Liver (tissue), 9 donors: Measurements from ENCODE around the gene TMEM131. TPM values are rescaled to one million over a fixed set of nuclear protein-coding genes. Genes with fewer than 3 reads are reported as not detected.

Experiments used
- DNase-seq: peaks from one replicate; pipeline ENCODE4 v3.0.0-alpha.2; 2017; ENCODE audit warnings: low spot score
- H3K27ac ChIP-seq, 2 donors: one replicate each; pipeline ENCODE4 v1.7.0; 2013; ENCODE audit warnings: inconsistent platforms in 2 of 2, low read length in 2 of 2, control low read depth in 1 of 2, low read depth in 1 of 2, mild to moderate bottlenecking in 1 of 2
- H3K27me3 ChIP-seq, 4 donors: one replicate each; pipeline versions ENCODE4 v1.6.1 to v1.7.0; 2013; ENCODE audit warnings: low read length in 3 of 4, inconsistent platforms in 1 of 4, mild to moderate bottlenecking in 1 of 4, moderate library complexity in 1 of 4; ENCODE audit not compliant: control insufficient read depth in 4 of 4, insufficient read depth in 4 of 4
- H3K36me3 ChIP-seq, 4 donors: one replicate each; pipeline versions ENCODE4 v1.6.1 to v1.7.0; 2013; ENCODE audit warnings: low read length in 3 of 4, mild to moderate bottlenecking in 3 of 4, low read depth in 1 of 4, moderate library complexity in 1 of 4; ENCODE audit not compliant: control insufficient read depth in 4 of 4, insufficient read depth in 3 of 4
- H3K4me1 ChIP-seq, 4 donors: one replicate each; pipeline versions ENCODE4 v1.6.1 to v1.7.0; 2013; ENCODE audit warnings: low read length in 3 of 4, mild to moderate bottlenecking in 3 of 4, moderate library complexity in 1 of 4; ENCODE audit not compliant: control insufficient read depth in 4 of 4, insufficient read depth in 4 of 4
- H3K4me3 ChIP-seq, 3 donors: one replicate each; pipeline versions ENCODE4 v1.6.1 to v1.7.0; 2013; ENCODE audit warnings: low read length in 3 of 3, control low read depth in 1 of 3, low read depth in 1 of 3, mild to moderate bottlenecking in 1 of 3
- H3K9ac ChIP-seq, 2 donors: one replicate each; pipeline ENCODE4 v1.7.0; 2013; ENCODE audit warnings: low read length in 2 of 2, mild to moderate bottlenecking in 2 of 2, moderate library complexity in 2 of 2, control low read depth in 1 of 2, low read depth in 1 of 2
- H3K9me3 ChIP-seq, 4 donors: one replicate each; pipeline versions ENCODE4 v1.6.1 to v1.7.0; 2013; ENCODE audit warnings: low read length in 3 of 4; ENCODE audit not compliant: control insufficient read depth in 4 of 4
- FOXA1 ChIP-seq: IDR thresholded peaks from 2 replicates; pipeline ENCODE4 v1.6.1; 2016; ENCODE audit warnings: antibody characterized with exemption
- FOXA2 ChIP-seq: IDR thresholded peaks from 2 replicates; pipeline ENCODE4 v1.6.1; 2016; ENCODE audit warnings: antibody characterized with exemption
- GABPA ChIP-seq, 2 donors: IDR thresholded peaks in 1 of 2; conservative IDR thresholded peaks in 1 of 2; 2 replicates each; pipeline ENCODE4 v1.6.1; 2016; ENCODE audit warnings: antibody characterized with exemption in 2 of 2, mild to moderate bottlenecking in 1 of 2, moderate library complexity in 1 of 2
- HNF4A ChIP-seq, 2 donors: conservative IDR thresholded peaks; 2 replicates each; pipeline ENCODE4 v1.6.1; 2016; ENCODE audit warnings: antibody characterized with exemption in 2 of 2, mild to moderate bottlenecking in 2 of 2
- HNF4G ChIP-seq: IDR thresholded peaks from 2 replicates; pipeline ENCODE4 v1.6.1; 2016; ENCODE audit warnings: antibody characterized with exemption
- JUND ChIP-seq, 2 donors: IDR thresholded peaks; 2 replicates each; pipeline ENCODE4 v1.6.1; 2016; ENCODE audit warnings: antibody characterized with exemption in 2 of 2
- NR2F2 ChIP-seq: IDR thresholded peaks from 2 replicates; pipeline ENCODE4 v1.6.1; 2016; ENCODE audit warnings: antibody characterized with exemption
- RAD21 ChIP-seq, 2 donors: IDR thresholded peaks; 2 replicates each; pipeline ENCODE4 v1.6.1; 2016; ENCODE audit warnings: antibody characterized with exemption in 2 of 2, mild to moderate bottlenecking in 2 of 2
- RXRA ChIP-seq, 2 donors: IDR thresholded peaks; 2 replicates each; pipeline ENCODE4 v1.6.1; 2017 to 2018; ENCODE audit warnings: antibody characterized with exemption in 2 of 2, mild to moderate bottlenecking in 1 of 2
- SP1 ChIP-seq: IDR thresholded peaks from 2 replicates; pipeline ENCODE4 v1.6.1; 2018; ENCODE audit warnings: antibody characterized with exemption, mild to moderate bottlenecking
- TAF1 ChIP-seq: conservative IDR thresholded peaks from 2 replicates; pipeline ENCODE4 v1.6.1; 2016; ENCODE audit warnings: antibody characterized with exemption, mild to moderate bottlenecking
- YY1 ChIP-seq: IDR thresholded peaks from 2 replicates; pipeline ENCODE4 v1.6.1; 2016; ENCODE audit warnings: antibody characterized with exemption, mild to moderate bottlenecking
- WGBS: extraction: QIAGEN DNeasy Blood & Tissue Kit; methylation state at CpG from one replicate; pipeline ENCODE4 v1.1.7; 2013; 5-methylcytosine and 5-hydroxymethylcytosine counted together
- polyA plus RNA-seq, 2 donors: library from polyadenylated mRNA; stranded (reverse) in 1 of 2; unstranded in 1 of 2; fragments of 200-250 nt in 1 of 2; fragments of >200 nt in 1 of 2; fragmentation: Nextera tagmentation in 1 of 2; extraction: Ambion mirVana in 1 of 2; gene quantifications; one replicate each; pipeline versions ENCODE4 v1.2.1 to v1.2.3, GENCODE V29; 2013 to 2015
- total RNA-seq, 2 donors: library from RNA; depleted of rRNA; stranded (reverse); fragments of >200 nt; gene quantifications; one replicate each; pipeline ENCODE4 v1.2.3, GENCODE V29; 2014
- TF ChIP-seq, protein P1 (sequence below): IDR thresholded peaks from 2 replicates; pipeline ENCODE4 v1.6.1; 2016; ENCODE audit warnings: antibody characterized with exemption
- TF ChIP-seq, protein P2 (sequence below): IDR thresholded peaks from 2 replicates; pipeline ENCODE4 v1.6.1; 2016; ENCODE audit warnings: antibody characterized with exemption
- TF ChIP-seq, protein P3 (sequence below): IDR thresholded peaks from 2 replicates; pipeline ENCODE4 v1.6.1; 2016; ENCODE audit warnings: antibody characterized with exemption
- donor health status: healthy.
- donor health status: healthy.
- donor health status: healthy.
- donor health status: healthy.
- donor health status: healthy.

The TMEM131 gene
- total and polyA plus RNA-seq, 4 donors: 6.1 to 22.8 (median 11.2) TPM

DNA sequence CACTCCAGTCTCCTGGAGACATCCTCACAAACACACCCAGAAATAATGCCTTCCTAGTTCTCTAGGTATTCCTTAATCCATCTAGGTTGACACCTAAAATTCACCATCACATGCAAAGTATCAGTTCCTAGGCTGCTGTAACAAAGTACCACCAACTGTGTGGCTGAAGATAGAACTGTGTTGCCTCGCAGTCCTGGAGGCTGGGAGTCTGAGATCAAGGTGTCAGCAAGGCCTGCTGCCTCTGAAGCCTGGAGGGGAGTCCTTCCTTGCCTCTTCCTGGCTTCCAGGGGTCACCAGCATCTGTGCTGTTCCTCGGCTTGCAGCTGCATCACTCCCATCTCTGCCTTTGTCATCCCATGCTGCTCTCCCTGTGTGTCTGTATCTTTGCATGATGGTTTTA lies 36.3 kb upstream of the TMEM131 start:
- Histone ChIP-seq H3K36me3 (no peaks in the 10 kb centered on the region), H3K9me3 (no peaks in the 10 kb centered on the region), H3K9ac (no peak overlapping the region), H3K4me3 (no peak overlapping the region), H3K27me3 (no peaks in the 10 kb centered on the region), H3K4me1 (no peaks in the 10 kb centered on the region), H3K27ac (no peak overlapping the region)
- DNase-seq: no peak
- WGBS: 86% methylated on average over 2 of the region's 2 CpGs
- TF ChIP-seq HNF4G (no peak), YY1 (no peak), GABPA (IDR thresholded peaks at IDR 0.05 in 1 of 2, conservative IDR thresholded peaks at IDR 0.05 in 1 of 2) (no peak)
- TF ChIP-seq, protein P1, sequence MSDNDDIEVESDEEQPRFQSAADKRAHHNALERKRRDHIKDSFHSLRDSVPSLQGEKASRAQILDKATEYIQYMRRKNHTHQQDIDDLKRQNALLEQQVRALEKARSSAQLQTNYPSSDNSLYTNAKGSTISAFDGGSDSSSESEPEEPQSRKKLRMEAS: no peak

DNA sequence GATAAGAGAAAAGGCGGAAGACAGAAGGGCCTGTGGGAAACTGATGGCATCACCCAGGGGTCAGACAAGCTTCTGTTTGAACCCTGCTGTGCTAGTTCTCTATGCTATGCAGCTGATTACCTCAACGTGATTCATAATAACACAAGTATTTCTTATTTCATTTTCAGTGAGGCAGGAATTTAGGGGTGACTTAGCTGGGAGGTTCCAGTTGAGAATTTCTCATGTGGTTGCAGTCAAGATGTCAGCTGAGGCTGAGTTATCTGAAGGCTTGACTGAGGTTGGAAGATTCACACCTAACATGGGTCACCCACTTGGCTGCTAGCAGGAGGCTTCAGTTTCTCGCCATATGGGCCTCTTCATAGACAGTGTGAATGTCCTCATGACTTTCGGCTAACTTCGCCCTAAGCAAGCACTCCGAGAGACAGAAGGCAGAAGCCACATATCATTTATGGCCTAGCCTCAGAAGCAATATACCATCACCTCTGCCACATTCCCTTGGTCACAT lies 34.0 kb upstream of the TMEM131 start:
- Histone ChIP-seq H3K9ac (no peak overlapping the region), H3K4me1 (no peaks in the 10 kb centered on the region), H3K36me3 (no peaks in the 10 kb centered on the region), H3K9me3 (no peaks in the 10 kb centered on the region), H3K4me3 (no peak overlapping the region), H3K27me3 (no peaks in the 10 kb centered on the region), H3K27ac (no peak overlapping the region)
- no peak for DNase-seq
- 94% methylated on average over 6 of the region's 6 CpGs for WGBS
- TF ChIP-seq SP1 (no peak), NR2F2 (no peak), TAF1 (no peak), JUND (IDR thresholded peaks at IDR 0.05) (no peak)
- TF ChIP-seq, protein P2, sequence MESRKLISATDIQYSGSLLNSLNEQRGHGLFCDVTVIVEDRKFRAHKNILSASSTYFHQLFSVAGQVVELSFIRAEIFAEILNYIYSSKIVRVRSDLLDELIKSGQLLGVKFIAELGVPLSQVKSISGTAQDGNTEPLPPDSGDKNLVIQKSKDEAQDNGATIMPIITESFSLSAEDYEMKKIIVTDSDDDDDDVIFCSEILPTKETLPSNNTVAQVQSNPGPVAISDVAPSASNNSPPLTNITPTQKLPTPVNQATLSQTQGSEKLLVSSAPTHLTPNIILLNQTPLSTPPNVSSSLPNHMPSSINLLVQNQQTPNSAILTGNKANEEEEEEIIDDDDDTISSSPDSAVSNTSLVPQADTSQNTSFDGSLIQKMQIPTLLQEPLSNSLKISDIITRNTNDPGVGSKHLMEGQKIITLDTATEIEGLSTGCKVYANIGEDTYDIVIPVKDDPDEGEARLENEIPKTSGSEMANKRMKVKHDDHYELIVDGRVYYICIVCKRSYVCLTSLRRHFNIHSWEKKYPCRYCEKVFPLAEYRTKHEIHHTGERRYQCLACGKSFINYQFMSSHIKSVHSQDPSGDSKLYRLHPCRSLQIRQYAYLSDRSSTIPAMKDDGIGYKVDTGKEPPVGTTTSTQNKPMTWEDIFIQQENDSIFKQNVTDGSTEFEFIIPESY: no peak

DNA sequence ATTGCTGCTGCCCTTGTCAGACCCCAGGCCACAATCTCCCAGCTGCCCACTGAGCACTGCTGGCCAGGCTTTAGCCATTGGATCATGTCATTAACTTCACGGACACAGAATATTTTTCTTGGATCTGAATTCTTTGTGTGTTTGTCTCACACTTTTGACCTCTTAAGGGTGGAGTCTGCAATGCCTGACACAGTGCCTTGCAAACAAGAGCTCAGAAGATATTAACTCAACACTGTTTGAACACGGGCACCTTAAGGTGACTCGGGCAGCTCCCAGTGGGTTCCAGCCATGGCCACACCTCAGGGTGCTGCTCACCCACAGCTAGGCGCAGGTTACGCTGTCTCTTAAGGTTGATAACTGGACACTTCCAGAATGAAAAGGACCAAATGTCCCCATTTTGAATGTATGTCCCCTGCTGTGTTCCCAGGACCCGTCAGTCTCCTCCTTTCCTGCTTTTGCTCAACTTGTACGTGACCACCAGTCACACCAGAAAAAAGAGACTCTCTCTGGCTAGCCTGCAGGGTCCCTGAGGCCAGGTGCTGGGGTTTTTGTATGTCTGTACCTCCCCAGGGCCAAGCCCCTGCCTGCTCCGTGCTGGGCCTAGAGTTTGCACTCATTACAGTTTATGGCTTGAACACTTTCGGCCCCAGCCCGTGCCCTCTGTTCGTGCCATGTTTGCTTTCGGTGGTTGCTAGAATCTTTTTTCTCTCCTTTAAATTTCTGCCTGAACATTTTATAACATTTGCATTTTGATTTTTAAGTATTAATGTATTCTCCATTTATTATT lies 33.4 kb upstream of the TMEM131 start:
- no peak overlapping the region for H3K9ac ChIP-seq
- no peaks in the 10 kb centered on the region for H3K9me3 ChIP-seq
- H3K27ac ChIP-seq: no peak overlapping the region
- WGBS: 90% methylated on average over 12 of the region's 12 CpGs
- no peaks in the 10 kb centered on the region for H3K27me3 ChIP-seq
- no peaks in the 10 kb centered on the region for H3K36me3 ChIP-seq
- H3K4me3 ChIP-seq: no peak overlapping the region
- H3K4me1 ChIP-seq: no peaks in the 10 kb centered on the region
- DNase-seq: no peak
- TF ChIP-seq NR2F2: no peak
- TF ChIP-seq JUND (IDR thresholded peaks at IDR 0.05): no peak
- TF ChIP-seq RAD21 (IDR thresholded peaks at IDR 0.05): no peak
- TF ChIP-seq YY1: no peak
- TF ChIP-seq SP1: no peak
- TF ChIP-seq HNF4G: no peak
- no peak for TF ChIP-seq GABPA (IDR thresholded peaks at IDR 0.05 in 1 of 2, conservative IDR thresholded peaks at IDR 0.05 in 1 of 2)

DNA sequence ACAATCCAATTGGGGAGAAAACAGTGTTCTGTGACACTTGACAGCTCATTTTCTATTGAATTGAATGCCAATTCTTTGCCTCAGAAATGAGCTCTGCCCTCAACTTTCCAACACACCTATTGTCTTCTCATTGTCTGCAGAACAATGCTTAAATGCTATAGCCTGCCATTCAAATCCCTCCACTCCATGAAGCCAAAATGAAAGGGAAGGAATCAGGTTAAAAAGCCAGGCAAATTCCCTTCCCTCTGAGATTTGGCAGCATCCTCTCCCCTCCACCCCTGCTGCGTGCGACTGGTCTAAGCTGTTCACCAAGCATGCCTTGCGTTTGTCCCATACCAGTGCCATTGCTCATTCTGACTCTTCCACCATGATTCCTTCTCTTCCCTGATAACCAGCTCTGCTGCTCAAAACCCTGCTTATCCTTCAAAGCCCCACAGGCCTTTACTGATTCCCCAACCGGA lies 32.4 kb upstream of the TMEM131 start:
- DNase-seq: no peak
- TF ChIP-seq, protein P3, sequence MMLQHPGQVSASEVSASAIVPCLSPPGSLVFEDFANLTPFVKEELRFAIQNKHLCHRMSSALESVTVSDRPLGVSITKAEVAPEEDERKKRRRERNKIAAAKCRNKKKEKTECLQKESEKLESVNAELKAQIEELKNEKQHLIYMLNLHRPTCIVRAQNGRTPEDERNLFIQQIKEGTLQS: no peak
- no peak for TF ChIP-seq YY1
- no peak for TF ChIP-seq FOXA2
- no peak for TF ChIP-seq FOXA1
- TF ChIP-seq HNF4A (conservative IDR thresholded peaks at IDR 0.05): no peak
- no peak for TF ChIP-seq HNF4G
- TF ChIP-seq, protein P1: no peak
- TF ChIP-seq, protein P2: no peak
- TF ChIP-seq RAD21 (IDR thresholded peaks at IDR 0.05): no peak
- TF ChIP-seq SP1: no peak
- no peak for TF ChIP-seq RXRA (IDR thresholded peaks at IDR 0.05)
- no peak for TF ChIP-seq TAF1
- TF ChIP-seq JUND (IDR thresholded peaks at IDR 0.05): no peak

More for the DNA sequence above, 32.4 kb upstream of the TMEM131 start:
- Histone ChIP-seq H3K4me1 (no peaks in the 10 kb centered on the region), H3K27ac (no peak overlapping the region), H3K9me3 (no peaks in the 10 kb centered on the region), H3K27me3 (no peaks in the 10 kb centered on the region), H3K9ac (no peak overlapping the region), H3K36me3 (no peaks in the 10 kb centered on the region), H3K4me3 (no peak overlapping the region)
- 90% methylated on average over 4 of the region's 4 CpGs for WGBS
